ENCODE measurements around the gene UBL7.

DNA sequence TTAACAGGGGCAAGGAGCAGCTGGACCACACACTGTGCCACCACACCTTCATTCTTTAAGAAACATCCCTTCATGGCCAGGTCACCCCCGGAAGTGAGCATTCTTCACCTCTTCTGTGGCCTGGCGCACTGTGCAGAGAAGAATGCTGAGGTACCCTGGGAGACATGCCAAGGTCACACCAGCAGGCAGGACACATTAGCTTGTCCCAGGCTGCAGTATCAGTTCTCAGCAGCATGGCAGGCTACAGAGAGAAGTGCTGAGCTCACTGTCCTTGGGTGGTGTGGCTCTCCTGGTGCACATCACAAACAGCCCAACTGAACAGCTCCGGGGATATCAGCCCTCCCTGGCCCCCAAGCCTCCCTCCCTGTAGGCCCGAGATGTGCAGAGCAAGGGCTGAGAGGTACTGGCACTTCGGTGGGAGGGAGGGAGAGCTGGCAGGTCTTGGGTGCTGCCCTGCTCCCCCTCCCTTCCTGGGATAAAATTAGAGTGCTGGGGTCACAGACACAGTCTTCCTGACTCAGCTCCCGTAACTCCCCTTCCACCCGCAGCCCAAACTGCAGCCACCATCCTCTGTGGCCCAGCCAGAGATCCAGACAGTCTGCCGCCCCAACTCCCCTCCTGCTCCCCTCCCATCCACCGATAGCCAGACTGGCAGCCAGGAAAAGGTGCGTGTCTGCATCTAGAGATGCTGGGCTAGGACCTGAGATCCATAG lies 40.6 kb downstream of the UBL7 start:
- TF ChIP-seq, protein P1, sequence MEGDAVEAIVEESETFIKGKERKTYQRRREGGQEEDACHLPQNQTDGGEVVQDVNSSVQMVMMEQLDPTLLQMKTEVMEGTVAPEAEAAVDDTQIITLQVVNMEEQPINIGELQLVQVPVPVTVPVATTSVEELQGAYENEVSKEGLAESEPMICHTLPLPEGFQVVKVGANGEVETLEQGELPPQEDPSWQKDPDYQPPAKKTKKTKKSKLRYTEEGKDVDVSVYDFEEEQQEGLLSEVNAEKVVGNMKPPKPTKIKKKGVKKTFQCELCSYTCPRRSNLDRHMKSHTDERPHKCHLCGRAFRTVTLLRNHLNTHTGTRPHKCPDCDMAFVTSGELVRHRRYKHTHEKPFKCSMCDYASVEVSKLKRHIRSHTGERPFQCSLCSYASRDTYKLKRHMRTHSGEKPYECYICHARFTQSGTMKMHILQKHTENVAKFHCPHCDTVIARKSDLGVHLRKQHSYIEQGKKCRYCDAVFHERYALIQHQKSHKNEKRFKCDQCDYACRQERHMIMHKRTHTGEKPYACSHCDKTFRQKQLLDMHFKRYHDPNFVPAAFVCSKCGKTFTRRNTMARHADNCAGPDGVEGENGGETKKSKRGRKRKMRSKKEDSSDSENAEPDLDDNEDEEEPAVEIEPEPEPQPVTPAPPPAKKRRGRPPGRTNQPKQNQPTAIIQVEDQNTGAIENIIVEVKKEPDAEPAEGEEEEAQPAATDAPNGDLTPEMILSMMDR (IDR thresholded peaks at IDR 0.05; ENCODE audit: low read depth, low read length, poor library complexity, severe bottlenecking): no peak
- TF ChIP-seq EZH2phosphoT487 (IDR thresholded peaks at IDR 0.05; ENCODE audit: borderline replicate concordance, low read length): no peak
